ENCODE results near the gene NGB.

Gene NGB

GRCh38 chr14:77221241-77221871 lies 49.6 kb downstream of the NGB start:
- no peak for TF ChIP-seq EZH2phosphoT487 (IDR thresholded peaks at IDR 0.05; ENCODE audit: borderline replicate concordance, low read length)
- TF ChIP-seq CTCF (IDR thresholded peaks at IDR 0.05; ENCODE audit: low read depth, low read length, poor library complexity, severe bottlenecking), result no peak
- Histone ChIP-seq H3F3A (ENCODE audit: control insufficient read depth, insufficient read depth) (no peaks in the 10 kb centered on the region), H4K20me1 (ENCODE audit: control insufficient read depth, insufficient read depth, low read depth, low read length) (no peaks in the 10 kb centered on the region), H3K9me3 (ENCODE audit: control insufficient read depth, insufficient read depth, low read length) (no peaks in the 10 kb centered on the region), H3K27ac (ENCODE audit: low read depth, low read length) (no peak overlapping the region), H3K4me3 (ENCODE audit: low read length) (no peak overlapping the region), H3K4me1 (ENCODE audit: control insufficient read depth, low read length) (peaks cover 3% of the 10 kb centered on the region; the same call in 1 of the 2 replicates), H3K79me2 (ENCODE audit: control insufficient read depth, low read length) (no peaks in the 10 kb centered on the region), H3K4me2 (ENCODE audit: low read length) (no peak overlapping the region), H3K9me2 (replicated peaks; ENCODE audit: control insufficient read depth, low read length) (no peaks in the 10 kb centered on the region), H3K27me3 (ENCODE audit: control insufficient read depth, low read length) (peaks cover 6% of the 10 kb centered on the region; the same call in 1 of the 2 replicates), H3K36me3 (ENCODE audit: control insufficient read depth, low read length) (no peaks in the 10 kb centered on the region)

GRCh38 chr14:77220246-77221017 lies 50.6 kb downstream of the NGB start:
- H3K9me2 ChIP-seq (replicated peaks; ENCODE audit: control insufficient read depth, low read length), result no peaks in the 10 kb centered on the region
- H3K79me2 ChIP-seq (ENCODE audit: control insufficient read depth, low read length), result no peaks in the 10 kb centered on the region
- H3K27ac ChIP-seq (ENCODE audit: low read depth, low read length), result no peak overlapping the region
- peaks cover 3% of the 10 kb centered on the region; the same call in 1 of the 2 replicates for H3K4me1 ChIP-seq (ENCODE audit: control insufficient read depth, low read length)
- no peak for TF ChIP-seq EZH2phosphoT487 (IDR thresholded peaks at IDR 0.05; ENCODE audit: borderline replicate concordance, low read length)
- no peak for TF ChIP-seq CTCF (IDR thresholded peaks at IDR 0.05; ENCODE audit: low read depth, low read length, poor library complexity, severe bottlenecking)
- no peak overlapping the region for H3K4me2 ChIP-seq (ENCODE audit: low read length)
- no peaks in the 10 kb centered on the region for H3K36me3 ChIP-seq (ENCODE audit: control insufficient read depth, low read length)
- H3K27me3 ChIP-seq (ENCODE audit: control insufficient read depth, low read length), result peaks cover 6% of the 10 kb centered on the region; the same call in 1 of the 2 replicates
- H3K9me3 ChIP-seq (ENCODE audit: control insufficient read depth, insufficient read depth, low read length), result no peaks in the 10 kb centered on the region
- no peak overlapping the region for H3K4me3 ChIP-seq (ENCODE audit: low read length)
- H4K20me1 ChIP-seq (ENCODE audit: control insufficient read depth, insufficient read depth, low read depth, low read length), result no peaks in the 10 kb centered on the region
- no peaks in the 10 kb centered on the region for H3F3A ChIP-seq (ENCODE audit: control insufficient read depth, insufficient read depth)

- H3K4me2 ChIP-seq (ENCODE audit: low read length), result no peak overlapping the region
- H3K27ac ChIP-seq (ENCODE audit: low read depth, low read length), result no peak overlapping the region
- no peak overlapping the region for H3K4me3 ChIP-seq (ENCODE audit: low read length)
- TF ChIP-seq EZH2phosphoT487 (IDR thresholded peaks at IDR 0.05; ENCODE audit: borderline replicate concordance, low read length) (no peak), CTCF (IDR thresholded peaks at IDR 0.05; ENCODE audit: low read depth, low read length, poor library complexity, severe bottlenecking) (no peak)
- no peaks in the 10 kb centered on the region for H3F3A ChIP-seq (ENCODE audit: control insufficient read depth, insufficient read depth)
- no peaks in the 10 kb centered on the region for H3K36me3 ChIP-seq (ENCODE audit: control insufficient read depth, low read length)
- H3K9me3 ChIP-seq (ENCODE audit: control insufficient read depth, insufficient read depth, low read length), result no peaks in the 10 kb centered on the region
- peaks cover 11% of the 10 kb centered on the region; the same call in 1 of the 2 replicates for H3K27me3 ChIP-seq (ENCODE audit: control insufficient read depth, low read length)
- H4K20me1 ChIP-seq (ENCODE audit: control insufficient read depth, insufficient read depth, low read depth, low read length), result no peaks in the 10 kb centered on the region
- H3K4me1 ChIP-seq (ENCODE audit: control insufficient read depth, low read length), result peaks cover 3% of the 10 kb centered on the region; the same call in 1 of the 2 replicates
- H3K9me2 ChIP-seq (replicated peaks; ENCODE audit: control insufficient read depth, low read length), result no peaks in the 10 kb centered on the region
- H3K79me2 ChIP-seq (ENCODE audit: control insufficient read depth, low read length), result no peaks in the 10 kb centered on the region
These were observed 51.4 kb downstream of the NGB start for GRCh38 chr14:77219591-77219990.
